Panc1 (cell line): ENCODE results near the gene CCDC74B. TPM values are rescaled to one million over a fixed set of nuclear protein-coding genes. Genes with fewer than 3 reads are reported as not detected.
"Not testable (repeated sequence)": the region's sequence is repeated elsewhere in the genome, so short reads cannot be mapped to it uniquely, and the experiment has no call there.

Source experiments
- ATAC-seq: fragments of 200-7000 bp; cut with Tn5 transposase; 2 replicates; pipeline ENCODE4 v1.9.1; 2020; ENCODE audit warnings: mild to moderate bottlenecking, moderate library complexity
- BruUV-seq: library from RNA; stranded (reverse); fragments of 400-500 nt; replicated peaks from 2 replicates; lab custom pipeline; 2021; lab: Mats Ljungman, UMichigan
- CTCF ChIA-PET: fragments of 300-600 bp; sonication (Branson Sonifier 250); formaldehyde crosslinking; loops from one replicate; lab custom pipeline; 2022; ENCODE audit warnings: antibody characterized with exemption; lab: Charles Lee
- POLR2A ChIA-PET: fragments of 300-600 bp; sonication (Branson Sonifier 250); formaldehyde crosslinking; loops from one replicate; lab custom pipeline; 2022; ENCODE audit warnings: antibody characterized with exemption; lab: Charles Lee
- DNase-seq: peaks from one replicate; pipeline ENCODE4 v3.0.0-alpha.2; 2010; ENCODE audit warnings: low read depth, low spot score
- H3K27ac ChIP-seq: 2 replicates; pipeline ENCODE4 v1.5.1; 2011; ENCODE audit warnings: mild to moderate bottlenecking, low read length, inconsistent platforms
- H3K27me3 ChIP-seq: fragments of 200-500 bp; sonication (Bioruptor generic); 2 replicates; pipeline ENCODE4 v1.6.0; 2014; ENCODE audit warnings: low read length, inconsistent platforms; ENCODE audit not compliant: control insufficient read depth, insufficient read depth
- H3K36me3 ChIP-seq: fragments of 200-500 bp; sonication (Bioruptor generic); 2 replicates; pipeline ENCODE4 v1.5.1; 2014; ENCODE audit warnings: inconsistent platforms, mild to moderate bottlenecking, low read length, moderate library complexity; ENCODE audit not compliant: control insufficient read depth, insufficient read depth
- H3K4me1 ChIP-seq: 2 replicates; pipeline ENCODE4 v1.5.1; 2011; ENCODE audit warnings: inconsistent platforms, mild to moderate bottlenecking, low read length, moderate library complexity; ENCODE audit not compliant: control insufficient read depth, insufficient read depth
- H3K4me3 ChIP-seq, 2 experiments: 2 replicates each; pipeline ENCODE4 v1.5.1; 2011 to 2012; ENCODE audit warnings: low read depth in 2 of 2, low read length in 2 of 2, mild to moderate bottlenecking in 2 of 2, inconsistent platforms in 1 of 2, moderate library complexity in 1 of 2
- H3K9me3 ChIP-seq: fragments of 200-500 bp; sonication (Bioruptor generic); 2 replicates; pipeline ENCODE4 v1.5.1; 2014; ENCODE audit warnings: low read depth, mild to moderate bottlenecking, inconsistent platforms, low read length, moderate library complexity; ENCODE audit not compliant: control insufficient read depth, insufficient read depth
- CTCF ChIP-seq: fragments of 450-650 bp; IDR thresholded peaks from 2 replicates; pipeline ENCODE4 v1.5.1; 2017; ENCODE audit warnings: mild to moderate bottlenecking
- POLR2AphosphoS5 ChIP-seq: IDR thresholded peaks from 2 replicates; pipeline ENCODE4 v1.6.1; 2012; ENCODE audit warnings: mild to moderate bottlenecking, low read depth, low read length, moderate library complexity
- REST ChIP-seq, 2 experiments: IDR thresholded peaks; 2 replicates each; pipeline ENCODE4 v1.6.1; 2011 to 2012; ENCODE audit warnings: low read depth in 2 of 2, control low read depth in 1 of 2, low read length in 1 of 2, mild to moderate bottlenecking in 1 of 2, moderate library complexity in 1 of 2; ENCODE audit not compliant: insufficient read depth in 1 of 2
- SIN3A ChIP-seq: IDR thresholded peaks from 2 replicates; pipeline ENCODE4 v1.6.1; 2012; ENCODE audit warnings: low read depth, mild to moderate bottlenecking, low read length, moderate library complexity, borderline replicate concordance; ENCODE audit not compliant: insufficient read depth
- TCF7L2 ChIP-seq: IDR thresholded peaks from 2 replicates; pipeline ENCODE4 v1.6.1; 2011; ENCODE audit warnings: mild to moderate bottlenecking, low read depth, low read length, inconsistent platforms
- in situ Hi-C: cut with HindIII; loops from 2 replicates; pipeline ENCODE4 v1.10.0; 2016; ENCODE audit warnings: low sequenced_read_pairs, low pct_unique_long_range_greater_than_20kb
- intact Hi-C: fragments of 100-400 bp; cut with micrococcal nuclease; formaldehyde crosslinking; loops from one replicate; pipeline ENCODE4 v1.10.0; 2022; ENCODE audit not compliant: unreplicated experiment
- total RNA-seq: library from RNA; stranded (reverse); gene quantifications from one replicate; pipeline ENCODE4 v1.2.1, GENCODE V29; 2021; ENCODE audit not compliant: unreplicated experiment

Gene CCDC74B
- total RNA-seq, 1 experiment from 2014 or later: 9.8 TPM

- POLR2A ChIA-PET: interaction anchor here (0.7 kb wide), 2 partner anchors 17 to 194 kb away, joined by 5 to 10 read pairs; no protein-coding TSS in a partner anchor
- DNase-seq, H3K4me1 ChIP-seq, H3K9me3 ChIP-seq, in situ Hi-C loops, CTCF ChIA-PET, H3K4me3 ChIP-seq, ATAC-seq, intact Hi-C loops, H3K27me3 ChIP-seq, BruUV-seq, H3K27ac ChIP-seq, H3K36me3 ChIP-seq: not testable (repeated sequence)
These were observed 43.2 kb upstream of the CCDC74B start for GRCh38 chr2:130187859-130188792.

- ChIA-PET CTCF (no interaction called here), POLR2A (interaction anchor here (0.7 kb wide), 1 partner anchor 18 kb away, joined by 5 read pairs; no protein-coding TSS in a partner anchor)
- TF ChIP-seq SIN3A (no peak), POLR2AphosphoS5 (no peak), REST (IDR thresholded peaks at IDR 0.05; ENCODE audit: insufficient read depth in 1 of 2, low read depth in 2 of 2, low read length in 1 of 2) (no peak), TCF7L2 (no peak), CTCF (no peak)
- no TSS peak for BruUV-seq
- ATAC-seq (no peak), DNase-seq (no peak)
- Histone ChIP-seq H3K4me3 (no peak overlapping the region), H3K27ac (no peak overlapping the region), H3K9me3 (no peaks in the 10 kb centered on the region), H3K36me3 (no peaks in the 10 kb centered on the region), H3K4me1 (no peaks in the 10 kb centered on the region), H3K27me3 (no peaks in the 10 kb centered on the region)
- in situ Hi-C loops: no loop called here
- intact Hi-C loops: no loop called here
These were observed 42.4 kb upstream of the CCDC74B start for GRCh38 chr2:130187268-130187667.

GRCh38 chr2:130186391-130186790 is 41.5 kb upstream of the CCDC74B start:
- H3K27me3 ChIP-seq: no peaks in the 10 kb centered on the region
- ChIA-PET POLR2A (no interaction called here), CTCF (no interaction called here)
- intact Hi-C loops (no loop called here), in situ Hi-C loops (no loop called here)
- H3K9me3 ChIP-seq: no peaks in the 10 kb centered on the region
- TF ChIP-seq REST (IDR thresholded peaks at IDR 0.05; ENCODE audit: insufficient read depth in 1 of 2, low read depth in 2 of 2, low read length in 1 of 2) (no peak), POLR2AphosphoS5 (no peak), SIN3A (no peak)
- ATAC-seq: no peak
- no peaks in the 10 kb centered on the region for H3K4me1 ChIP-seq
- H3K36me3 ChIP-seq: no peaks in the 10 kb centered on the region
- no peak overlapping the region for H3K4me3 ChIP-seq
- DNase-seq: no peak
- TSS peak; percentile 17 for BruUV-seq
- H3K27ac ChIP-seq: no peak overlapping the region
